ENCODE results near the gene TCF7L1. TPM values are rescaled to one million over a fixed set of nuclear protein-coding genes. Genes with fewer than 3 reads are reported as not detected.
"Not testable (repeated sequence)": the region's sequence is repeated elsewhere in the genome, so short reads cannot be mapped to it uniquely, and the experiment has no call there.

Gene TCF7L1
- polyA plus RNA-seq, 1 donor: 50.7 TPM

- DNase-seq: no peak
Measured at GRCh38 chr2:85183479-85183878, 50.3 kb downstream of the TCF7L1 start.

- no peak for DNase-seq
Measured at GRCh38 chr2:85184231-85184630, 51.0 kb downstream of the TCF7L1 start.

- no peak for DNase-seq
Measured at GRCh38 chr2:85184990-85185389, 51.8 kb downstream of the TCF7L1 start.

GRCh38 chr2:85185431-85185940 is 52.3 kb downstream of the TCF7L1 start:
- no peak for DNase-seq

GRCh38 chr2:85187069-85187468 is 53.9 kb downstream of the TCF7L1 start:
- DNase-seq: no peak

- peak; percentile 55 for DNase-seq
Measured at GRCh38 chr2:85188852-85189251, 55.7 kb downstream of the TCF7L1 start.

GRCh38 chr2:85189606-85190270 is 56.5 kb downstream of the TCF7L1 start:
- no peak for DNase-seq

- DNase-seq: no peak
Measured at GRCh38 chr2:85191157-85191556, 58.0 kb downstream of the TCF7L1 start.

- DNase-seq: no peak
Measured at GRCh38 chr2:85194780-85195480, 61.7 kb downstream of the TCF7L1 start.

- DNase-seq: no peak
Measured at GRCh38 chr2:85195956-85196355, 62.8 kb downstream of the TCF7L1 start.

- DNase-seq: no peak
Measured at GRCh38 chr2:85199698-85200097, 66.5 kb downstream of the TCF7L1 start.

GRCh38 chr2:85209887-85210286 is 76.7 kb downstream of the TCF7L1 start:
- DNase-seq: no peak

- no peak for DNase-seq
Measured at GRCh38 chr2:85210511-85210910, 77.3 kb downstream of the TCF7L1 start.

- DNase-seq: not testable (repeated sequence)
Measured at GRCh38 chr2:85211606-85212005, 78.4 kb downstream of the TCF7L1 start.

- no peak for DNase-seq
Measured at GRCh38 chr2:85212841-85213240, 79.6 kb downstream of the TCF7L1 start.

- DNase-seq: no peak
Measured at GRCh38 chr2:85213404-85213803, 80.2 kb downstream of the TCF7L1 start.

GRCh38 chr2:85213901-85214512 is 80.8 kb downstream of the TCF7L1 start:
- DNase-seq: peak; percentile 59

GRCh38 chr2:85215081-85215447 is 81.9 kb downstream of the TCF7L1 start:
- DNase-seq: no peak

- DNase-seq: peak; percentile 65
Measured at GRCh38 chr2:85215448-85216401, 82.5 kb downstream of the TCF7L1 start.

GRCh38 chr2:85216927-85217326 is 83.7 kb downstream of the TCF7L1 start:
- DNase-seq: no peak

- DNase-seq: no peak
Measured at GRCh38 chr2:85221067-85221691, 88.0 kb downstream of the TCF7L1 start.

GRCh38 chr2:85222792-85223191 is 89.6 kb downstream of the TCF7L1 start:
- no peak for DNase-seq

Measured in left kidney (tissue), 2 donors.